K562 (cell line): ENCODE data around the gene PCBP2. TPM values are rescaled to one million over a fixed set of nuclear protein-coding genes. Genes with fewer than 3 reads are reported as not detected.

ENCODE experiments used
- ATAC-seq: fragments of 200-7000 bp; cut with Tn5 transposase; 3 replicates; pipeline ENCODE4 v1.9.1; 2020; ENCODE audit warnings: moderate library complexity
- BruUV-seq: library from RNA; stranded (reverse); fragments of 400-500 nt; replicated peaks from 2 replicates; lab custom pipeline; 2021; lab: Mats Ljungman, UMichigan
- CTCF ChIA-PET: fragments of 300-600 bp; formaldehyde crosslinking; extraction: SDS; loops from one replicate; lab custom pipeline; 2021; ENCODE audit warnings: low intra/inter-chr PET ratio; lab: Yijun Ruan, JAX
- POLR2A ChIA-PET: fragments of 300-600, 350-650 bp; sonication (Branson Sonifier 250); formaldehyde crosslinking; extraction: SDS; loops from one replicate; lab custom pipeline; 2021; ENCODE audit warnings: antibody characterized with exemption, inconsistent platforms; lab: Yijun Ruan, JAX
- DNase-seq, 4 experiments: peaks; one replicate each; pipeline versions ENCODE4 v3.0.0 to v3.0.0-alpha.2; 2011 to 2018; ENCODE audit warnings: low spot score in 3 of 4, mixed read lengths in 3 of 4; ENCODE audit errors: extremely low read depth in 1 of 4
- FAIRE-seq: peaks from 2 replicates; lab custom pipeline; 2011; peaks lifted over from hg19 to GRCh38; lab: Jason Lieb, UNC
- H2AFZ ChIP-seq: 2 replicates; pipeline ENCODE4 v1.6.0; 2011; ENCODE audit warnings: low read depth, low read length, control low read depth, inconsistent platforms
- H3K27ac ChIP-seq: fragments of 200-600 bp; 3 replicates; pipeline ENCODE4 v1.8.0; 2011; ENCODE audit warnings: low read depth, mild to moderate bottlenecking, control low read depth, inconsistent platforms, low read length, moderate library complexity, mixed read lengths; ENCODE audit errors: extremely low read depth
- H3K27me3 ChIP-seq, 2 experiments: fragments of 300-600 bp in 1 of 2; 2 replicates in 1 of 2; 3 replicates in 1 of 2; pipeline versions ENCODE4 v1.6.0 to v1.8.0; 2011; ENCODE audit warnings: inconsistent platforms in 2 of 2, low read length in 2 of 2, mild to moderate bottlenecking in 1 of 2, mixed read lengths in 1 of 2, moderate library complexity in 1 of 2; ENCODE audit not compliant: control insufficient read depth in 2 of 2, insufficient read depth in 2 of 2
- H3K36me3 ChIP-seq: fragments of 300-600 bp; 3 replicates; pipeline ENCODE4 v1.8.0; 2011; ENCODE audit warnings: mild to moderate bottlenecking, low read length, inconsistent platforms; ENCODE audit not compliant: control insufficient read depth, insufficient read depth
- H3K4me1 ChIP-seq, 2 experiments: fragments of 200-600 bp in 1 of 2; replicated peaks in 1 of 2; 2 replicates in 1 of 2; 3 replicates in 1 of 2; pipeline versions ENCODE4 v1.5.1 to v1.8.0; 2011; ENCODE audit warnings: inconsistent platforms in 2 of 2, low read length in 2 of 2, mild to moderate bottlenecking in 1 of 2, mixed read lengths in 1 of 2, moderate library complexity in 1 of 2; ENCODE audit not compliant: control insufficient read depth in 2 of 2, insufficient read depth in 2 of 2
- H3K4me2 ChIP-seq: 2 replicates; pipeline ENCODE4 v1.6.1; 2011; ENCODE audit warnings: low read length, control low read depth, inconsistent platforms, mixed read lengths; ENCODE audit not compliant: insufficient read depth
- H3K4me3 ChIP-seq: fragments of 200-600 bp; sonication (generic), shearing (Covaris generic); 2 replicates; pipeline ENCODE4 v1.5.1; 2016; ENCODE audit warnings: control low read depth, inconsistent platforms
- H3K79me2 ChIP-seq: fragments of 200-600 bp; 3 replicates; pipeline ENCODE4 v1.8.0; 2011; ENCODE audit warnings: low read length, inconsistent platforms; ENCODE audit not compliant: control insufficient read depth, insufficient read depth
- H3K9ac ChIP-seq, 2 experiments: 2 replicates each; pipeline versions ENCODE4 v1.6.0 to v1.6.1; 2011; ENCODE audit warnings: low read depth in 2 of 2, low read length in 2 of 2, control low read depth in 1 of 2, inconsistent platforms in 1 of 2, mild to moderate bottlenecking in 1 of 2, mixed read lengths in 1 of 2; ENCODE audit not compliant: insufficient read depth in 1 of 2
- H3K9me1 ChIP-seq: one replicate; pipeline ENCODE4 v1.6.0; 2011; ENCODE audit warnings: inconsistent platforms, mild to moderate bottlenecking, low read length, moderate library complexity; ENCODE audit not compliant: control insufficient read depth, insufficient read depth
- H3K9me3 ChIP-seq: replicated peaks from 2 replicates; pipeline ENCODE4 v1.5.1; 2011; ENCODE audit warnings: low read depth, low read length, inconsistent platforms; ENCODE audit not compliant: control insufficient read depth, insufficient read depth
- H4K20me1 ChIP-seq: replicated peaks from 2 replicates; pipeline ENCODE4 v1.6.1; 2011; ENCODE audit warnings: low read length, inconsistent platforms, mixed read lengths; ENCODE audit not compliant: control insufficient read depth, insufficient read depth
- EGR1 ChIP-seq: fragments of 450-650 bp; conservative IDR thresholded peaks from 2 replicates; pipeline ENCODE4 v1.6.1; 2017; ENCODE audit warnings: mild to moderate bottlenecking
- ELF1 ChIP-seq: fragments of 200-800 bp; sonication (Bioruptor generic); IDR thresholded peaks from 2 replicates; pipeline ENCODE4 v1.6.1; 2016; ENCODE audit warnings: missing genetic modification characterization, missing compliant biosample characterization
- FUS ChIP-seq: fragments of 200-400 bp; formaldehyde crosslinking; optimal IDR thresholded peaks from 2 replicates; pipeline ENCODE3; 2017; ENCODE audit warnings: low read depth, low read length
- HDAC2 ChIP-seq: fragments of 450-650 bp; IDR thresholded peaks from 2 replicates; pipeline ENCODE4 v1.6.1; 2016; ENCODE audit warnings: mild to moderate bottlenecking
- HNRNPH1 ChIP-seq: fragments of 200-400 bp; formaldehyde crosslinking; optimal IDR thresholded peaks from 2 replicates; pipeline ENCODE3; 2017; ENCODE audit warnings: low read depth, mild to moderate bottlenecking, low read length, moderate library complexity
- PHF20 ChIP-seq: fragments of 450-650 bp; IDR thresholded peaks from 2 replicates; pipeline ENCODE4 v1.6.1; 2018; ENCODE audit not compliant: partially characterized antibody
- POLR2AphosphoS2 ChIP-seq: IDR thresholded peaks from 2 replicates; pipeline ENCODE4 v1.6.1; 2012; ENCODE audit warnings: low read length, improper control_type of control experiment
- PYGO2 ChIP-seq: fragments of 450-650 bp; IDR thresholded peaks from 2 replicates; pipeline ENCODE4 v1.6.1; 2016; ENCODE audit warnings: mild to moderate bottlenecking, missing genetic modification characterization, moderate library complexity, missing compliant biosample characterization
- RBM34 ChIP-seq: fragments of 200-400 bp; formaldehyde crosslinking; IDR thresholded peaks from 2 replicates; pipeline ENCODE4 v1.6.1; 2018; ENCODE audit warnings: low read length, borderline replicate concordance; ENCODE audit not compliant: insufficient read depth
- RCOR1 ChIP-seq, 2 experiments: IDR thresholded peaks; 2 replicates each; pipeline ENCODE4 v1.6.1; 2012; ENCODE audit warnings: low read depth in 2 of 2, low read length in 2 of 2, borderline replicate concordance in 1 of 2, improper control_type of control experiment in 1 of 2
- SAFB ChIP-seq: fragments of 200-400 bp; formaldehyde crosslinking; IDR thresholded peaks from 2 replicates; pipeline ENCODE4 v1.6.1; 2017; ENCODE audit warnings: low read depth, low read length, borderline replicate concordance
- SP1 ChIP-seq: sonication (generic); formaldehyde crosslinking; IDR thresholded peaks from 2 replicates; pipeline ENCODE4 v1.8.1; 2022; ENCODE audit warnings: mild to moderate bottlenecking, missing genetic modification reagents
- ZC3H4 ChIP-seq: sonication (generic); formaldehyde crosslinking; IDR thresholded peaks from 2 replicates; pipeline ENCODE4 v1.9.0; 2021; ENCODE audit warnings: missing genetic modification reagents, borderline replicate concordance
- ZNF12 ChIP-seq: sonication (generic); formaldehyde crosslinking; IDR thresholded peaks from 2 replicates; pipeline ENCODE4 v1.4.0; 2020; ENCODE audit warnings: mild to moderate bottlenecking, missing genetic modification reagents
- ZNF436 ChIP-seq: fragments of 250-450, 450-650 bp; sonication (Bioruptor Pico); formaldehyde crosslinking; IDR thresholded peaks from 2 replicates; pipeline ENCODE4 v1.7.0; 2020; ENCODE audit warnings: mild to moderate bottlenecking
- WGBS: fragments of 100-300 bp; shearing (Covaris generic); methylation state at CpG from one replicate; pipeline ENCODE4 v1.1.6; 2016; ENCODE audit warnings: low coverage, mixed read lengths; ENCODE audit not compliant: insufficient coverage; ENCODE audit errors: missing lambda C conversion rate; 5-methylcytosine and 5-hydroxymethylcytosine counted together
- in situ Hi-C: fragments of 300-500 bp; cut with MboI; formaldehyde crosslinking; loops from 4 replicates; pipeline ENCODE4 v1.15.0; 2018; ENCODE audit warnings: inconsistent platforms, mixed read lengths
- intact Hi-C: fragments of 100-400 bp; cut with micrococcal nuclease; formaldehyde crosslinking; loops from 2 replicates; pipeline ENCODE4 v1.14.2; 2022
- polyA plus RNA-seq, 8 experiments: library from polyadenylated mRNA; depleted of rRNA in 4 of 8; stranded (reverse) in 5 of 8; unstranded in 3 of 8; fragments of >200 nt; fragmentation: Nextera tagmentation in 2 of 8; fragmentation: Illumina TruSeq in 1 of 8; extraction: Ambion mirVana in 2 of 8; extraction: Trizol in 1 of 8; gene quantifications; 2 replicates each; pipeline versions ENCODE4 v1.2.1 to v1.2.3, GENCODE V29; 2011 to 2014; ENCODE audit warnings: inconsistent platforms in 1 of 8, missing spikeins in 1 of 8
- total RNA-seq, 7 experiments: library from RNA; depleted of rRNA in 6 of 7; stranded (reverse); fragments of >200 nt in 6 of 7; fragmentation: Illumina TruSeq in 2 of 7; extraction: Trizol in 2 of 7; gene quantifications; 2 replicates each; pipeline versions ENCODE4 v1.2.1 to v1.2.3, GENCODE V29; 2011 to 2021; ENCODE audit warnings: low replicate concordance in 1 of 7
- TF ChIP-seq, protein P1 (sequence below): sonication (generic); formaldehyde crosslinking; IDR thresholded peaks from 2 replicates; pipeline ENCODE4 v1.9.0; 2022; ENCODE audit warnings: mild to moderate bottlenecking, missing genetic modification reagents
- TF ChIP-seq, protein P2 (sequence below): fragments of 450-650 bp; IDR thresholded peaks from 2 replicates; pipeline ENCODE4 v1.6.1; 2016; ENCODE audit warnings: mild to moderate bottlenecking

Gene PCBP2
- total and polyA plus RNA-seq, 9 of the 15 experiments (the other 6 are each of a cell fraction or from before 2014, with no cell fraction given) = 137 to 831 (median 328) TPM

DNA sequence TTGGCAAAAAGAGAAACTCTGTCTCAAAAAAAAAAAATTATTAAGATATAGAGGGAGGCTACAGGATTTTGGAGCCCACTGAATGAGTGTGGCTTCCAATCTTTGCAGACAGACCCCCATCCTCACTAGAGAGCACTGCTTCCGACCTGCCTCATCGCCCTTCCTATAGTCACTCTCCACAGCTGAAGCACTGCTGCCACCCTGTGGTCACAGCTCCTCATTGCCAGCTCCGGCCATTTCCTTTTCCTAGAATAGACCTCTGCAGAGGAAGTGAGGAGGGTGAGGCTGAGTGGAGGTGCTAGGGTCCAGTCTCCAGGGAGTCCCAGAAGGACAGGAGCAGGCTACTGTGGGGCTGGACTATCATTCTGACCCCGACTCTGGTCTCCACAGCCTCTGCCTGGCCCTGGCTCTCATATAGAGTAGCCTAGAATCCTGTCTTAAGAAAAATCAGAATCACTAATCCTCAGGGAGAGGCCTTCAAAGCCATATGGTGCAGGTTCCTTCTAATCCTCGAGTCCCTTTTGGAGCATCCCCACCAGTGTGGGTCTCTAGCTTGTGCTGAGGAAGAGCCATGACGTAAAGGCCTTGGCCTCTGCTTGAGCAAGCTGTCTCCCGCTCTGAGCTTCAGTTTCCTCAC is 56.8 kb downstream of the PCBP2 start:
- Histone ChIP-seq H3K27ac (0 out of 3 replicates have a peak overlapping the region, but pooled peaks have one; percentile 14), H3K4me1 (peaks cover 4 to 7% of the 10 kb centered on the region in 2 experiments; a peak in 4 of 5 replicates), H3K79me2 (no peaks in the 10 kb centered on the region), H3K36me3 (peaks cover 58% of the 10 kb centered on the region; the same call in 2 of the 3 replicates), H3K9me1 (no peaks in the 10 kb centered on the region), H2AFZ (peak overlapping the region; percentile 78), H3K4me2 (no peak overlapping the region), H3K9me3 (no peaks in the 10 kb centered on the region), H3K9ac (peak overlapping the region in 1 of 2 experiments; percentile 68; a peak in 1 of 4 replicates), H4K20me1 (no peaks in the 10 kb centered on the region), H3K4me3 (no peak overlapping the region), H3K27me3 (no peaks in the 10 kb centered on the region; a peak in 1 of 5 replicates)
- ATAC-seq (peak; percentile 98), DNase-seq (peak; percentile 72 to 90 (median 82)), FAIRE-seq (peak; percentile 96)
- WGBS = 22% methylated on average over 7 of the region's 7 CpGs
- in situ Hi-C loops (loop anchor here (10.0 kb wide), 1 partner anchor 184 kb away; the partner anchor contains the start of gene AAAS), intact Hi-C loops (loop anchor here (1.0 to 10.0 kb wide), 5 partner anchors 86 to 444 kb away; partner anchors contain the start of gene AMHR2)
- POLR2A ChIA-PET = interaction anchor here (0.6 to 1.4 kb wide), 13 partner anchors 9 to 188 kb away, joined by 3 to 6 read pairs (median 3); partner anchors contain the start of genes AAAS and MAP3K12
- CTCF ChIA-PET = interaction anchor here (0.6 to 2.2 kb wide), 5 partner anchors 27 to 296 kb away, joined by 3 to 21 read pairs (median 4); no protein-coding TSS in a partner anchor
- no TSS peak for BruUV-seq
- no peak for TF ChIP-seq HNRNPH1
- no peak for TF ChIP-seq ZNF12 (CRISPR knock-in tag)
- TF ChIP-seq PHF20 = no peak
- TF ChIP-seq SP1 (CRISPR knock-in tag) = 0 out of 2 replicates have a peak, but pooled peaks have one; percentile 48
- 0 out of 2 replicates have a peak, but pooled peaks have one; percentile 44 for TF ChIP-seq POLR2AphosphoS2
- no peak for TF ChIP-seq ZC3H4
- TF ChIP-seq PYGO2 = no peak
- TF ChIP-seq HDAC2 = no peak
- TF ChIP-seq FUS = no peak
- TF ChIP-seq EGR1 = no peak
- TF ChIP-seq ZNF436 (CRISPR knock-in tag) = no peak
- TF ChIP-seq RBM34 = no peak
- TF ChIP-seq, protein P1, sequence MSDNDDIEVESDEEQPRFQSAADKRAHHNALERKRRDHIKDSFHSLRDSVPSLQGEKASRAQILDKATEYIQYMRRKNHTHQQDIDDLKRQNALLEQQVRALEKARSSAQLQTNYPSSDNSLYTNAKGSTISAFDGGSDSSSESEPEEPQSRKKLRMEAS (CRISPR knock-in tag) = 0 out of 2 replicates have a peak, but pooled peaks have one; percentile 10
- TF ChIP-seq, protein P2, sequence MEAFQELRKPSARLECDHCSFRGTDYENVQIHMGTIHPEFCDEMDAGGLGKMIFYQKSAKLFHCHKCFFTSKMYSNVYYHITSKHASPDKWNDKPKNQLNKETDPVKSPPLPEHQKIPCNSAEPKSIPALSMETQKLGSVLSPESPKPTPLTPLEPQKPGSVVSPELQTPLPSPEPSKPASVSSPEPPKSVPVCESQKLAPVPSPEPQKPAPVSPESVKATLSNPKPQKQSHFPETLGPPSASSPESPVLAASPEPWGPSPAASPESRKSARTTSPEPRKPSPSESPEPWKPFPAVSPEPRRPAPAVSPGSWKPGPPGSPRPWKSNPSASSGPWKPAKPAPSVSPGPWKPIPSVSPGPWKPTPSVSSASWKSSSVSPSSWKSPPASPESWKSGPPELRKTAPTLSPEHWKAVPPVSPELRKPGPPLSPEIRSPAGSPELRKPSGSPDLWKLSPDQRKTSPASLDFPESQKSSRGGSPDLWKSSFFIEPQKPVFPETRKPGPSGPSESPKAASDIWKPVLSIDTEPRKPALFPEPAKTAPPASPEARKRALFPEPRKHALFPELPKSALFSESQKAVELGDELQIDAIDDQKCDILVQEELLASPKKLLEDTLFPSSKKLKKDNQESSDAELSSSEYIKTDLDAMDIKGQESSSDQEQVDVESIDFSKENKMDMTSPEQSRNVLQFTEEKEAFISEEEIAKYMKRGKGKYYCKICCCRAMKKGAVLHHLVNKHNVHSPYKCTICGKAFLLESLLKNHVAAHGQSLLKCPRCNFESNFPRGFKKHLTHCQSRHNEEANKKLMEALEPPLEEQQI = no peak
- TF ChIP-seq SAFB = no peak
- TF ChIP-seq RCOR1 (IDR thresholded peaks at IDR 0.05; ENCODE audit: borderline replicate concordance in 1 of 2, low read depth in 2 of 2, low read length in 2 of 2) = 0 out of 4 replicates have a peak, but pooled peaks of 1 of the 2 experiments have one; percentile 47
- peak; percentile 37; the same call in 1 of the 2 replicates for TF ChIP-seq ELF1 (tag)
